ENCODE results near the gene SGMS2.

DNA sequence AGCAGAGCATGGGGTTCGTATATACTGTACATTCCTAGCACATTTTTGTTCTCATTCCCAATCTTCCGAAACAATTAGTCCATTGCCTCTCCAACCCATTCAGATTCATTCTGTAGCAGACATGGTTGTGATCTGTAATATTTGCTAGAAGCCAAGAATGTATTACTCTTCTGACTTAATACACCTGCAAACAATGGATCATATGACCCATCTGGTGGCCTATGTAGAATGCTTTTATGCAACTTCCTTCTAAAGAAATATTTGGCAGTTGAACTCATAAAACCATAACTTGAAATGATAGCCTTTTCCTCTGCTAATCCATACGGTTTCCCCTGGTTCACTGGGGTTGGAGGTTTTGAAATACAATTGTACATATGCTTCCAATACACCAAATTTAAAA is 32.8 kb upstream of the SGMS2 start:
- no peak for TF ChIP-seq TAF1 (IDR thresholded peaks at IDR 0.05; ENCODE audit: borderline replicate concordance, low read depth, low read length)
- no peak for TF ChIP-seq POLR2AphosphoS5 (IDR thresholded peaks at IDR 0.05; ENCODE audit: low read depth, low read length)

All from GM12892 (cell line).